ENCODE data around the gene SIGMAR1.

Gene SIGMAR1

DNA sequence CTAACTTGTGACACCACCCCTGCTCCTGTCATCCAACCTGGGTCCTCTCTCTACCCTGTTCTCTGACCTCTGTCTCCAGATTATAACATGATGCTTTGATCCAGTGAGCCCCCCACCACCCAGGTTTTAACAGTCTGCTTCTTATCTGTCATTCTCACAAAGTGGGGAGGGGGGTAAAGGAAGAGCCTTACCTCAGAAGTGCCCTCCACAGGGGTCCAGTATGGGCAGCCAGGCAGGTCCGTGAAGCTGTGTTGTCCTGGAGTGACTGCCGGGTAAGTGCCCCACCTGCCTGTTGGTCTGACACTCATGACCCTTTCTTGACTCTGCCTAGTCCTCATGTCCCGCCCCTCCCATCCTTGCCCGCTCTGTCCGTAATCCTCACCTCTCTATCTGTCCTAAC is 17.8 kb upstream of the SIGMAR1 start:
- TF ChIP-seq ZFX (IDR thresholded peaks at IDR 0.05; ENCODE audit: borderline replicate concordance) (no peak), CTCF (IDR thresholded peaks at IDR 0.05) (no peak)
- no peak overlapping the region for H3K27ac ChIP-seq

DNA sequence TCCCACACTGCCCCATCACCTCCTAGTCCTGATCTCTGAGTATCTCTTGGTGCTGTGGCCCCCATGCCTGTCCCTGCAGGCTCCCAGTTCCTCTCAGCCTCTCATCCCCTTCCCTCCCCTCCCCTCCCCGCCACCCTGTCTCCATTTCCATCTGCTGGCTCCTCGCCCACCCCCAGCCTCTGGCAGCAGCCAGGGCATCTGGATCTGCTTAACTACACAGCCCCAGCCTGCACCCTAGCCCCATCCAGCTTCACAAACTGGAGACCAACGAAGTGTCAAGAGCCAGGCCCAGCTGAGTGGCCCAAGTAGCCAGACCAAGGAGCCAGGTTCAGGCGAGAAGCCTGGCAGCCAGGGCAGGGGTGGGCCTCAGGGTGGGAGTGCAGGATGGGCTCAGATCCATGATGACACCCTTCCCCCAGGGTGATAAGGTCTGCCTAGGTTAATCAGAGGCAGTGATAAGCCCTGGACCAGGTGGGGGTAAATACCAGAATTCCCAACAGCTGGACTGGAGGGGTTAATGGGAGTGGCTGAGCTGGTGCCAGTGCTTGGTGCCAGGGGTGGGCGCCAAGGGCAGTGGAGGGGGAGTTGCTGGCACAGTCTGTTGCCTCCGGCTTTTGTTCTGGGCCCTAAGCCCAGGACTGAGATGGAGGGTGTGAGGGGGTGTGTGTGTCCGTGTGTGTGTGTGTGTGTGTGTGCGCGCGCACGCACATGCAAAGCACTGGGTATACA is 16.9 kb upstream of the SIGMAR1 start:
- no peak overlapping the region for H3K27ac ChIP-seq
- TF ChIP-seq ZFX (IDR thresholded peaks at IDR 0.05; ENCODE audit: borderline replicate concordance) (no peak), CTCF (IDR thresholded peaks at IDR 0.05) (no peak)

GRCh38 chr9:34653151-34654072 is 15.8 kb upstream of the SIGMAR1 start:
- H3K27ac ChIP-seq, result peak overlapping the region; percentile 90
- no peak for TF ChIP-seq CTCF (IDR thresholded peaks at IDR 0.05)
- no peak for TF ChIP-seq ZFX (IDR thresholded peaks at IDR 0.05; ENCODE audit: borderline replicate concordance)

GRCh38 chr9:34652602-34653000 is 15.0 kb upstream of the SIGMAR1 start:
- TF ChIP-seq CTCF (IDR thresholded peaks at IDR 0.05) (no peak), ZFX (IDR thresholded peaks at IDR 0.05; ENCODE audit: borderline replicate concordance) (no peak)
- peak overlapping the region; percentile 90 for H3K27ac ChIP-seq

DNA sequence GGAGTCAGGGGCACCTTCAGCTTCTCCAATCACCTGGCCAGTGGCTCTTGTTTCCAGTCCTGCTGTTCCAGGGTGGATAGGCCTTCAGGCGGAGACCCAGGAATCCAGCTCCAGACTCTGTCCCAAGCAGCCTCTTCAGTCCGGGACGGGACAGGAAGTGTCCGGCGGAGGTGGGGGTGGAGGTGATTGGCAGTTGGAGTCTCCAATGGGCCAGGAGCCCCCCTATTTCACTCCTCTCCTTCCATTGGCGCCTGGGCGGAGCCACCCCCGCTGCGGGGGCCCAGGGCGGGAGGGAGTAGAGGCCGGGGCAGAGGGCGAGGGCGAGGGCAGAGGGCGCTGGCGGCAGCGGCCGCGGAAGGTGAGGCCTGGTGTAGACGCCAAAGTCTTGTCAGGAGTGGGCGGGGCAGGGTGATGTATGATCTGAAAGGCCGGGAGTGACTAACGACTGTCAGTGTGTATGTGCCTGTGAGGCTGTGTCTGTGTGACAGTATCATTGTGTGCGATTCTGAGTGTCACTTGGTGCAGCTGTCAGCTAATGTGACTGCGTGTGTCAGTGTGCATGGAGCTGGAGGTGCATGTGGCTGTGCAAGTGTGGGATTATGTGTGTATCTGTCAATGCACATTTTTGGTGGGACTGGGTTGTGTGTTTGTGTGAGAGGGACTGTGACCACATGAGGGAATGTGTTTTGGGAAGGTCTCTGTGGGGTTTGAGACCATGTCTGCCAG is 14.5 kb upstream of the SIGMAR1 start, which contains the start of gene IL11RA:
Gene IL11RA (plus strand): TSS at position 310 of the 726 bp plus-strand sequence. CDS start 3,033 bp downstream, outside the sequence.
- TF ChIP-seq CTCF (IDR thresholded peaks at IDR 0.05) (peak; percentile 52), ZFX (IDR thresholded peaks at IDR 0.05; ENCODE audit: borderline replicate concordance) (no peak)
- peak within 1 kb of the TSS; percentile 90 for H3K27ac ChIP-seq

- peak overlapping the region; percentile 90 for H3K27ac ChIP-seq
- TF ChIP-seq CTCF (IDR thresholded peaks at IDR 0.05) (no peak), ZFX (IDR thresholded peaks at IDR 0.05; ENCODE audit: borderline replicate concordance) (no peak)
Measured at GRCh38 chr9:34651321-34651720, 13.7 kb upstream of the SIGMAR1 start.
